HFF-Myc (cell line): ENCODE data around the gene GPC5.

Source experiments
- DNase-seq: peaks from one replicate; pipeline ENCODE4 v3.0.0-alpha.2; 2011; ENCODE audit warnings: low read depth; ENCODE audit errors: extremely low read depth
- H3K4me3 ChIP-seq: replicated peaks from 2 replicates; pipeline ENCODE4 v1.5.1; 2011; ENCODE audit warnings: low read depth, mild to moderate bottlenecking, control low read depth, low read length
- TF ChIP-seq, protein P1 (sequence below): IDR thresholded peaks from 2 replicates; pipeline ENCODE4 v1.5.1; 2012; ENCODE audit warnings: mild to moderate bottlenecking, low read depth, low read length, control low read depth; ENCODE audit errors: missing control alignments

GPC5 gene

DNA sequence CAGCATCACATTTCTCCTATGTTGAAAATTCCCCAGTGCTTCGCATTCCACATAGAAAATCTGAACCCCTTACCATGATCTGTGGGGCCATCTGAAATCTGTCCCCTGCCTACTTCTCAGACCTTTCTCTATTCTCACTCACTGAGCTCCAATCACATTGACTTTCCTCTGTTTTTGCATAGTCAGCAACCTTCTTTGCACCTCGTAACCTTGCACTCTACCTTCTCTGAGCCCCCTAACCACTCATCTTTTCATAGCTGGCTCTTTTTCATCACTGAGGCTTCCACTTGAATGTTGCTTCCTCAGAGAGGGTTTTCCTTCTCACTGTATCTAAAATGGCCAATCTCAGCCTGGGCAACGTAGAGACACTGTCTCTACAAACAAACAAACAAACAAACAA lies 286.3 kb downstream of the GPC5 start:
- TF ChIP-seq, protein P1, sequence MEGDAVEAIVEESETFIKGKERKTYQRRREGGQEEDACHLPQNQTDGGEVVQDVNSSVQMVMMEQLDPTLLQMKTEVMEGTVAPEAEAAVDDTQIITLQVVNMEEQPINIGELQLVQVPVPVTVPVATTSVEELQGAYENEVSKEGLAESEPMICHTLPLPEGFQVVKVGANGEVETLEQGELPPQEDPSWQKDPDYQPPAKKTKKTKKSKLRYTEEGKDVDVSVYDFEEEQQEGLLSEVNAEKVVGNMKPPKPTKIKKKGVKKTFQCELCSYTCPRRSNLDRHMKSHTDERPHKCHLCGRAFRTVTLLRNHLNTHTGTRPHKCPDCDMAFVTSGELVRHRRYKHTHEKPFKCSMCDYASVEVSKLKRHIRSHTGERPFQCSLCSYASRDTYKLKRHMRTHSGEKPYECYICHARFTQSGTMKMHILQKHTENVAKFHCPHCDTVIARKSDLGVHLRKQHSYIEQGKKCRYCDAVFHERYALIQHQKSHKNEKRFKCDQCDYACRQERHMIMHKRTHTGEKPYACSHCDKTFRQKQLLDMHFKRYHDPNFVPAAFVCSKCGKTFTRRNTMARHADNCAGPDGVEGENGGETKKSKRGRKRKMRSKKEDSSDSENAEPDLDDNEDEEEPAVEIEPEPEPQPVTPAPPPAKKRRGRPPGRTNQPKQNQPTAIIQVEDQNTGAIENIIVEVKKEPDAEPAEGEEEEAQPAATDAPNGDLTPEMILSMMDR, result no peak
- DNase-seq, result no peak
- no peak overlapping the region for H3K4me3 ChIP-seq

DNA sequence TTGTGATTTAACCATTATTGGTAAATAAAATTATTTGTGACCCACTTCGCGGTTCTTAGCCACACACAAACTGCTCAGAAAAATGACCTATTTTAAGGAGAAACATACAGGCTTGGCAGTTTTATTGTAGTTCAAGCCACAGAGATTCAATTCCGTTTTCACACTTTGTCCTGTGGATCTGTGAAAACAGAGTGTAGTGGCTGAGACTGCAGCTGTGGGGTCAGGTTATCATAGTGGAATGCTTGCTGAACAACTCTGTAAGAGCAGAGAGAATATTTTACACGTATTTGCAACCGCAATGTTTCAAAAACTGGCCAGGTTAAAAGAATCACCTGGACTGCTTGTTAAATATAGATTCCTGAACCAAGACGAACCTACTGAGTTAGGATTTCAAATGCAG lies 292.5 kb downstream of the GPC5 start:
- DNase-seq, result no peak
- H3K4me3 ChIP-seq, result no peak overlapping the region
- TF ChIP-seq, protein P1, result no peak

- TF ChIP-seq, protein P1, result no peak
- no peak overlapping the region for H3K4me3 ChIP-seq
- no peak for DNase-seq
Measured at GRCh38 chr13:91693466-91693865, 295.0 kb downstream of the GPC5 start.

GRCh38 chr13:91698308-91698707 lies 299.9 kb downstream of the GPC5 start:
- TF ChIP-seq, protein P1, result no peak
- H3K4me3 ChIP-seq, result no peak overlapping the region
- no peak for DNase-seq

DNA sequence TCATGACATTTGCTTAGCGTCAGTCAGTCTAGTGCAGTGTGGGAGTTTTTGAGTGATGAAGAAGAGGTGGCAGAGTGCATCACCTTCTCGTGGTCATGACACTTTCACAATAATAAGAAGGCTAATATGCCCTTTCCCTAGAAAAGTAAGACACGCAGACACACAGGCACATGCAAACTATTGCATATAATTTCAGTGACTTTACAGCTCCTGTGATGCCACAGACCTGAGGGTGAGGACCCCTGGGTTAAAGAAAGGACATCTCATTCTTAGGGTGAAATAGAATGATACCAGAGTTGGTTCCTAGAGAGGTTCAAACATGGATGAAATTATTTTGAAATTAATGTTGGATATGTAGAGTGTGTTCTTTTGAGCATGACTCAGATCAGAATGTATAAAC lies 300.3 kb downstream of the GPC5 start:
- H3K4me3 ChIP-seq, result no peak overlapping the region
- no peak for DNase-seq
- TF ChIP-seq, protein P1, result no peak

- no peak for DNase-seq
- TF ChIP-seq, protein P1, result no peak
- no peak overlapping the region for H3K4me3 ChIP-seq
Measured at GRCh38 chr13:91699863-91700262, 301.4 kb downstream of the GPC5 start.

GRCh38 chr13:91701975-91702374 lies 303.6 kb downstream of the GPC5 start:
- no peak for DNase-seq
- H3K4me3 ChIP-seq, result no peak overlapping the region
- TF ChIP-seq, protein P1, result no peak
